Activated CD8-positive, alpha-beta memory T cell treated with anti-CD3 and anti-CD28 coated beads for 48 hours (primary cell): ENCODE data around the gene NRP2.

Experiments
- DNase-seq, 3 experiments: peaks; one replicate each; pipeline ENCODE4 v3.0.0-alpha.2; 2020; ENCODE audit warnings: low read depth in 2 of 3, low spot score in 2 of 3

NRP2 gene

GRCh38 chr2:205752924-205753323, 70.6 kb downstream of the NRP2 start:
- DNase-seq = no peak

DNA sequence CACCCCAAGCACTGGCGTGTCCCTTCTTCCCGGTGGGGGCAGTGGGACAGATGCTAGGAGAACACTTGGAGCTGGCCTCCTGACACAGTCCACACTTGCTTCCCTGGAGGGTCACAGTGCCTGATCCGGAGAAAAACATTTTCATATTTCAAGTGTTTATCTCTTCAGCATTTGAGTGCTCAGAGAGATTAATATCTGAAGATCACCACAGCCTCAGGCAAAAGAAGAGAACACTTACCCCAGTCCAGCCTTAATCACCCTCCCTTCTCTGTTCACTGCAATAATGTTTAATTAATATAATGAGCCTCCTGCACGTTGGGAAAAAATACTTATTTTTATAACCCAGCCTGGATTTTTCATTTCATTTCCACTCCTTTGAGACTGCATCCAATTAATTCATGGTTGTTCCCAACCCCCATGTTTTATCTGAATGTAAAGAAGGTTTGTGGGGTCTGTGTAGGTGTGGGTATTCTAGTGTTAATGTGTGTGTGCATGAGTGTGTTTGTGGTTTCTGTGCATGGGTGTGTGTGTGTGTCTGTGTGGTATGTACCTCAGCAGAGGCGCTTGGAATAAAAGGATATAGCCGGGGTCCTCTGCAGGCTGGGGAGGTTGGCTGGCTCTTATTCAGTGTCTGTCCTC, 72.1 kb downstream of the NRP2 start:
- DNase-seq = no peak

DNA sequence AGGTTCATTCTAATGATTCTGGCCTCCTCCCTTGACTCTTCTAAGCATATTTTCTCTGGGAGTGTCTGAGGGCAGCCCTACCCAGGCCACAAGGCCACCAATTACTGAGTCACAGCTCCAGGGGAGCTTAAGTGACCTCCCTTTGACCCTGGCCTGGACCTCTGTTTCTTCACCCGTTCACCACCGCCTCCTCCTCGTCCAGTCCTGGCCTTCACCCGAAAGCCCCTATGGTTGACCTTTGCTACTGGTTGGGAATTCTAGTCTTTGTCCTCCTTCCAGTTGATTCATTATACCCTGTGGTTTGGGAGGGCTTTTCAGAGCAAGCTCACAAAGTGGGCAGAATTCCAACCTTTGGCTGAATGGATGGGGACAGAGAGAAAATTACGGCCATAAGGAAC, 72.6 kb downstream of the NRP2 start:
- DNase-seq = no peak

DNA sequence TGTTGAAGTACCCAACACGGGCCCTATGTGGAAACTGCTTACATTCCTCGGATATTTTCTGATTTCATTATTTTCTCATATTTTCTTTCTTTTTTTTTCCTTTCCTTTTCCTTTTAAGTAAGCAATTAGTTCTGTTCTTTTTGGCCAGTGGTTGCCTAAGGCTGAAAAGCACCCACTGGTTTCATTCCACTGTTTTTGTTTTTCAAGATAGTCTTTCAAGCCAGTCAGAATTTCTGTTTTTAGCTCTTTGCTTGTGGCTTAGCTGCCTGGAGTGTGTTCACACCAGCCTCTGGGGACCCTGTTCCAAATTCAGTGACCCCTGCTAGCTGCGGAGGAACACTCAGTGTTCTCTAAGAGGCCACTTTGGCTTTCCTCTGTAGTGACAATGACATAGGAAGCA, 73.6 kb downstream of the NRP2 start:
- DNase-seq = no peak

DNA sequence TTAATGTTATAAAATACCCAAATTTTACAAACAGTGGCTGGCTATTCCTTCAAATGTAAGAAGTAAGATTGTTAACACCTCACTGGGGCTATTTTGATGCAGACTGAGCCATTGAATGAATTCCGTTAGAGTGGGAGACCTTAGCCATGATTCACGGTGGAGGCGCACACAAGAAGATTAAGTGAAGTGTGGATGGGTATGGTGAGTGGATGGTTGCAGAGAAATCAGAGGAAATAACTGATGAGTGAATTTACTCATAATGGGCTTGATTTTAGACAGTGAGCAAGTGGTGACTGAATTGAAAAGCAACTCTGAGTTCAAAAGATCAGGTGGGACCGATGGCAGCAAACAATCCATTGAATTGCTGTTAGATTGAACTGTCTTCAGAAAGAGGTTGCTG, 75.0 kb downstream of the NRP2 start:
- DNase-seq = no peak

DNA sequence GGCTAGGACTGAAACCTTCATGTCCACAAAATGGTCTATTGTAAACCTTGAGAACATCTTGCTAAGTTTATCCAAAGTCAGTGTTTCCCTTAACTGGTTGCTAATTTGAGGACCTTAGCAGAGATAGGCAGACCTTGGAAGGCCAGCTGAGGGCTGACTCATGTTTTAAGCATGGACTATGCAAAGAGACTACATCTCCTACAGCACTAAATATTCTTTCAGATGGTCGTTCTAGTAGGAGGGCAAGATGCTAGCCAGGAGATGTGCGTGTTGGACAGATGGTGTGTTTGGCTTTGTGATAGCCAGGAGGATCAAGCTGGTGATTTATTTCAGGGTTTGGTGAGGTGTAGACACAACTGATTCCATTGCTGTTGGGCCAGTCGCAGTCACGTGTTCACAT, 75.8 kb downstream of the NRP2 start:
- no peak for DNase-seq

- no peak for DNase-seq
Measured at GRCh38 chr2:205758500-205758899, 76.2 kb downstream of the NRP2 start.

- no peak for DNase-seq
Measured at GRCh38 chr2:205759257-205759656, 77.0 kb downstream of the NRP2 start.

DNA sequence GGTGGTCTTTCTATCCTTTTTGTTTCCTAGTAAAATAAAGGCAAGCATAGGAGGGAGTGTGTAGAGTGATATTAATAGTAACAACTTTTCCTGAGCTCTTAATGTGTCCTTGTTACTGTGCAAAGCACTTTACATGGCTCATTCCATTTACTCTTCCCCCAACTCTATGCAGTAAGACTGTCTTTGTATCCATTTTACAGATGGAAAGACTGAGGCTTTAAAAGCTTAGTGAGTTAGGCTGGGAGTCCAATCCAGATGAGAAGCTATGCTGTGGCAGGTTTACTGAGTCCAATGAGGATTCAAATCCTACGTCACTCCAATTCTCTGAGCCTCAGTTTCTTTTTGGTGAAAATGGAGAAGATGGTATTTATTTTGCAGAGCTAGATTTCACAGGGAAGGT, 77.4 kb downstream of the NRP2 start:
- DNase-seq = no peak

- DNase-seq = no peak
Measured at GRCh38 chr2:205760157-205760556, 77.9 kb downstream of the NRP2 start.

GRCh38 chr2:205761421-205761820, 79.1 kb downstream of the NRP2 start:
- no peak for DNase-seq

GRCh38 chr2:205762881-205763280, 80.6 kb downstream of the NRP2 start:
- no peak for DNase-seq

GRCh38 chr2:205763708-205764211, 81.5 kb downstream of the NRP2 start:
- no peak for DNase-seq

DNA sequence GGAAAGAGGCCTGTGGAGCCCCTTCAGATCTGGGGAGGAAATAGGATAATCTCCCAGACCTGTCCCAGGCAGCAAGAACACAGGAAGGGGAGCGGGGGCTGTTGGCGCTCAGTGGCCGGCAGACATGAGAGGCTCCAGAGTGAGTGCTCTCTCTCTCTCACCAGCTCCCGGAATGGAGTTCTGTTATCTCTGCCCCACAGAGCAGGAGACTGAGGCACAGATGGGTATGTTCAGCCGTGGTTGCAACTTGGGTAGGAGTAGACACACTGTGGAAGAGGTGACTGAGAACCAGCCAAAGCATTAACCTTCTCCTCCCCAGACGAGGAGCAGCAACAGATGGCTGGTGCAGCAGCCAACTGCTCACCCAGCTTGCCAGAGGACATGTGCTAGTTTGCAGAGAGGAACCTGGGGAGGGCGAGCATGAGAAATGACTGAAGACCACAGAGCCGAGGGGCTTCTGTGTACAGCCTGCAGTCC, 82.0 kb downstream of the NRP2 start:
- DNase-seq = no peak

GRCh38 chr2:205765151-205765550, 82.8 kb downstream of the NRP2 start:
- DNase-seq = no peak

DNA sequence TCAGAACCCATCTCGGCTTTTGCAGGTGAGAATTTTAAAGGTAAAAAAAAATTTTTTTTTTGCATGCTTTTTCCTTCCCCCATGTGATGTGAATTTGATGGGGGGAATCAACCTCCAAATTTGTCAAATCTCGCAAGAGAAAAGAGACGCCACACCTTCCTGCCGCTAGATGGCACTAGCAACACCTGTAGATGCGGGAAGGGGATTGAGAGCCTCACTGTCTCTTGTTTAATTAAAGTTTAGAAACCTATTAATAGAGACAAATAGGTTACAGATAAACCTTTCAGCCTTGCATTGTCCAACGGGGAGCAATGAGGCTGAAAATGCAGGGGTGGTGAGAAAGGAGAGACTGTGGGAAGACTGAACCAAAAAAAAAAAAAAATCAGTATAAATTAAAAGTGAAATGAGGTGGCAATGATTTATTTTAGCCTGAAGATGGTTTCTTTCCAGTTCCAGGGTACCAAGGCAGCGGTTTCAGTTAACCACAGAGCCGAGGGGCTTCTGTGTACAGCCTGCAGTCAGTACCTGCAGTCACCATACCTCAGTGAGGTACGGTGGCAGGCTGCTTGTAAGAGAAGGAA, 84.6 kb downstream of the NRP2 start:
- peak; percentile 4 to 27 (median 5) for DNase-seq

DNA sequence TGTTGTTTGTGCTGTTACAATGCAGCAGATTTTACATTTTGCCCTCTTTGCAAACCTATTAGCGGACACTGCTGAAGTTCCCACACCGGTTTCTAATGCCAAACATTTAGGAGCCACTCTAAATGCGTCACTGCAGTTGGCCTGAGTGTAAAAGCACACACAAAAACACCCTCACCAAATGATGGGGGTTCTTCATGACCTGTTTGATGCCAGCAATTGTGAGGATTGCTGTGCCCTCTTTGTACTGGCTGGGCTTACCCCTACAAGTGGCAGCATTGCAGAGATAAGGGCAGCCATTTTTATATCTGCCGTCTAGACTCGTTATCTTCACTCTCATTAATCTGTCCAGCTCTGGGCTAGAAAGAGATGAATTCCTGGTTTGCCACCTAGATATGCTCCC, 85.3 kb downstream of the NRP2 start:
- DNase-seq = no peak

GRCh38 chr2:205768341-205768740, 86.0 kb downstream of the NRP2 start:
- DNase-seq = no peak

GRCh38 chr2:205768815-205769494, 86.7 kb downstream of the NRP2 start:
- DNase-seq = no peak

- DNase-seq = no peak
Measured at GRCh38 chr2:205769495-205769850, 87.2 kb downstream of the NRP2 start.

DNA sequence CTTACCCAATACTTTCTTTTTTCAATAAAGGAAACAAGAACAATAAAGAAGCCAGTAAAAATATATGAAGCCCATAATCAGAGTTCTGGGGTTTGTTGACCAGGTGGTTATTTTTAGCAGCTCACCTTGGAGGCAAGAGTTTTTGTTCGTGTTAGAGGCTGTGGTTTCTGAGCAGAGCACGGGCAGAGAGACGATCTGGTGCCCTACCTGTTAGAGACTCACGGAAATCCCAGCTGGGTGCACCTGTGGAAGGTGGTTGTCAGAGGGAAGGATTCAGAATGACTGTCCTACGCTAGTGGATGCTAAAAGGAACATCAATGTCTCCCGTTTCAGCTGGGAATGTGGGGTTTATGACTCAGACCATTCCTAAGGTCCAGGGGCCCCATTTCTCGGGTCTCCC, 87.6 kb downstream of the NRP2 start:
- DNase-seq = no peak

DNA sequence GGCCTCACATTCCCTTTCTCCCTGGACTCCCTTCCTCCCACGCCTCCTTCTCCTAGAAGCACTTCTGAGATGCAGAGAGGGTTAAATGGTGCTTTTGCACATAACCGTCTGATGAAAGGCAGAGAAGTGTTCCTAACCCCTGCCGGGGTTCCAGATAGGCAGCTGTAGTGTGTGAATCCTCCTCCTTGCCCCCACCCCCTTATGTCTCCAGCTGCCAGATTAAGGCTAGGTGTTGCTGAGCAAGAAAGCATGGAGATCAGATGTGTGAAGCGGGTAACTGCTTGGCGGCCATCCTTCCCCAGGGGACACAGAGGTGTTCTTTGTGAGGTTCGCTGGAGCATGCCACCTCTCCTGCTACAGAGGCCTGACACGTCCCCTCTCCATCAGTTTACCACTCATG, 88.3 kb downstream of the NRP2 start:
- no peak for DNase-seq

GRCh38 chr2:205771031-205771430, 88.7 kb downstream of the NRP2 start:
- no peak for DNase-seq
